ENCODE data around the gene ANKRD60.

- TF ChIP-seq POLR2A (IDR thresholded peaks at IDR 0.05) (no peak), CTCF (IDR thresholded peaks at IDR 0.05) (no peak), POLR2AphosphoS5 (IDR thresholded peaks at IDR 0.05) (no peak)
Observed at GRCh38 chr20:58212636-58213035, 15.8 kb downstream of the ANKRD60 start.
